ELR (cell line): ENCODE results near the gene DNAAF5.

ENCODE experiments used
- DNase-seq: peaks from one replicate; pipeline ENCODE4 v3.0.0-alpha.2; 2015; ENCODE audit warnings: low read depth

The DNAAF5 gene

DNA sequence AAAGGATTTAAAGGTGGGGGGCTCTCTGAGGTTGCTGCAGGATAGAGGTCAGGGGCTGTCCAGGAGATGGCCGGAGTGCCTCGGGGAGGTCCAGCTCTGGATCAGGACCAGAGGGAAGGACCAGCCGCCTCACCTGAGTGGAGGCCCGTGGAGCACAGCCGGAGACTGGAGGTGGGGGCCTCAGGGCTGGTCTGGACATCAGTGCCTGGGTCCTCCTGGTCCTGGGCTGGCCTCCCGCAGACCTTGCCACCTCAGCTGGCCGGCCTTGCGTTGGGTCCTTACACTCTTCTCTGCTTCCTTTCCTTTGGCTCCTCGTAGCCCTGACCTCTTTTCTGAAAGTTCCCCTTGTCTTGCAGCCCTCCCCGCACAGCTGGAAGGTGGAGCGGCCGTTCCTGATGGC lies 107.8 kb downstream of the DNAAF5 start:
- DNase-seq, result no peak

DNA sequence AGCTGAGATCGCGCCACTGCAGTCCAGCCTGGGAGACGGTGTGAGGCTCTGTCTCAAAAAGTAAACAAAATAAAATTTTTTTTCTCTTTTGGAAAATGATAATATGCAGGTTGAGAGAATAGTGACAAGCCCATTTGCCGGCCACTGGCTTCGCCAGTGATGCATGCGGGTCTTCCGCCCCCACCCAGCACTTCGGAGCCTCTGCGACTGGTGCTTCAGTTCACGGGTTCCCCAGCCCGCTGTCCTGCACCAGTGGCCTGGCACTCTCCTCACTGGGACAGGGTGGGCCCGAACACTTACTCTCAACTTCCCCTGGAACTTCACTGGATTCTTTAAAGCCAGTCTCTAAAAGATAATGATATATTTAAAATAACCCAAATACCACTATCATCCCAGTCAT lies 108.5 kb downstream of the DNAAF5 start:
- DNase-seq, result no peak

DNA sequence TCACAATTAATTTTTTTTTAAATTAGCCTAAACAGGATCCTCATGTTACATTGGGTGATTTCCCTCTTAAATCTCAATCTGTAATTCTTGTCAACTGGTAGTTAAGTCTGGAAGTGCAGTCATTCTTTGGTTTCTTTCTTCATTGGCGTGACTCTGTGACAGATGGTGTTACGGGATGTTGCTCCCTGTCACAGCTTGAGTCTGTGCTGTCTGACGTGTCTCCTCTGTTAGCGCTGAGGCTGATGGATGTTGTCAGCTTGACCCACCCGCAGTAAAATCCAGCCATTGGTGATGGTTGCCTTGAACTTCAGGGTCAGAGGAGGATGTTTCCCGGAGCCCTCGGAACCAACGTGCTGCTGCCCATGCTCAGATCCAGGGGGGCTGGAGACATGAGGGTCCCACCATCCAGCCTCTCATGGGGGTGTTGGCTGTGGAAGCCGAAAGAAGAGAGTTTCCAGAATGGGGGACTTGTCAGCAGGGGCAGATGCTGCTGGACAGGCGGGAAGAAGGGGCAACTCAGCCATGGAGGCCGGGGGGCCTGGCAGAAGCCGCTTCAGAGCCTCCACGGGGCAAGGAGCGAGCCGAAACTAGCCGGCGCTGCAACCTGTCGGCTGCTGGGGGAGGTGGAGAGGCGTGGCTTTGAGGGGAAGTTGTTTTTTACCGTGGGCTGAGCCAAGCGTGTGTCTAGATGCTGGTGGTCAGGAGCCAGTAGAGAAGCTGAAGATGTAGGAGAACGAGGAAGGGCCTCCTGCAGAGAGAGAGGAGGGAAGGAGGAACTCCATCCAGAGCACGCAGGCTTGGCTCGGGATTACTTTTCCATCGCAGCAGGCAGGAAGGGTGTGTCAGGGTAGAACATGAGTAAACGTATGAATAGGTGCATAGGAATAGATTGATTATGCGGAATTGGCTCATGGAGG lies 109.2 kb downstream of the DNAAF5 start:
- DNase-seq, result no peak
